Spinal cord (tissue), 10 donors: Measurements from ENCODE around the gene GYG2. TPM values are rescaled to one million over a fixed set of nuclear protein-coding genes. Genes with fewer than 3 reads are reported as not detected.

Source experiments
- DNase-seq, 6 donors: peaks; one replicate each; pipeline versions ENCODE4 v3.0.0 to v3.0.0-alpha.2; 2013 to 2015; ENCODE audit warnings: low spot score in 6 of 6, low read depth in 4 of 6
- H3K27ac ChIP-seq: one replicate; pipeline ENCODE4 v1.5.1; 2013; ENCODE audit warnings: low read depth, low read length, control low read depth
- H3K27me3 ChIP-seq: one replicate; pipeline ENCODE4 v1.6.1; 2013; ENCODE audit warnings: low read length; ENCODE audit not compliant: control insufficient read depth, insufficient read depth
- H3K36me3 ChIP-seq: one replicate; pipeline ENCODE4 v1.6.1; 2013; ENCODE audit warnings: low read length; ENCODE audit not compliant: control insufficient read depth, insufficient read depth
- H3K4me1 ChIP-seq: one replicate; pipeline ENCODE4 v1.6.1; 2013; ENCODE audit warnings: low read length; ENCODE audit not compliant: control insufficient read depth, insufficient read depth
- H3K4me3 ChIP-seq: one replicate; pipeline ENCODE4 v1.5.1; 2013; ENCODE audit warnings: low read depth, low read length, control low read depth
- H3K9me3 ChIP-seq: one replicate; pipeline ENCODE4 v1.6.1; 2013; ENCODE audit warnings: low read length; ENCODE audit not compliant: control insufficient read depth, insufficient read depth
- WGBS: methylation state at CpG from one replicate; pipeline ENCODE4 v1.1.5; 2013; ENCODE audit warnings: missing lambda C conversion rate; ENCODE audit not compliant: insufficient coverage; 5-methylcytosine and 5-hydroxymethylcytosine counted together
- polyA plus RNA-seq, 2 donors: library from polyadenylated mRNA; unstranded; fragments of 120-200 nt; gene quantifications; one replicate each; pipeline ENCODE4 v1.2.1, GENCODE V29; 2013; ENCODE audit not compliant: insufficient read length in 2 of 2
- total RNA-seq, 2 donors: library from RNA; depleted of rRNA in 1 of 2; stranded (reverse); fragments of 120-200 nt in 1 of 2; fragments of >200 nt in 1 of 2; gene quantifications; one replicate each; pipeline versions ENCODE4 v1.2.3 to v1.2.4, GENCODE V29; 2013 to 2014
- donor health status: healthy.

GYG2 gene
- total and polyA plus RNA-seq, 4 donors, result 20.3 to 47.1 (median 34.8) TPM

DNA sequence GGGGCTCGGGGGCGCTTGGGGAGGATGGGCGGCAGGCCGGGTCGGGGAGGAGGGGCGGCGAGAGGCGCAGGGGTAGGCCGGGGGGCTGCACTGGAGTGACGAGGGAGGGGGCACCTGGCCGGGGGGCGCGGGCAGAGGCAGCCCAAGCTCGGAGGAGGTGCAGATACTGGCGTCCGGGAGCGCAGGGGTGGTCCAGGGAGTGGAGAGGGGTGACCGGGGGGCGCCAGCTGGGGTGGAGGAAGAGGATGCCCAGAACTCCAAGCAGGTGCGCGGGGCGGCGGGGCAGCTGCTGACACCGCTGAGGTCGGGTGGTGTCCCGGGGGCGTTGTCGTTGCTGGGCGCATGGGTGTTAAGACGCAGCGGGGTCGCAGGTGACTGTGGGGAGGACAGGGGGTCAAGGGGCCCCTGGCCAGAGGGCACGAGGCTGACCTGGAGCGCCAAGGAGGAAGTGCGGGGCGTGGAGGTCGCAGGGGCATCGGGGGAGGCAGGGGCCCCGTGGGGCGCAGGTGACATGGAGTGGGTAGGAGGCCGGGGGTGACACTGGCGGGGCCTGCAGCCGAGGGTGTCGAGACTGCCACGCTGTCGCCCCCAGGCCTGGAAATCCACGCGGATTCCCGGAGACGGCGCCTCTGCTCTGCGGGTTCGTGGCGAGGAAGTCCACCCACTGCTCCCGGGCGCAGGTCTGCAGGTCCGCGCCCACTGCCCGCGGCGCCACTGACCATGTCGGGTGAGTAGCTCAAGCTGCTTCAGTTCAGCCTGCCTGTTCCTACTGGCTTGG, 928 bp downstream of the GYG2 start:
- 7% methylated on average over 59 of the region's 62 CpGs for WGBS
- no peak overlapping the region for H3K27ac ChIP-seq
- H3K4me3 ChIP-seq, result peak overlapping the region; percentile 40
- peaks cover 31% of the 10 kb centered on the region for H3K4me1 ChIP-seq
- H3K36me3 ChIP-seq, result no peaks in the 10 kb centered on the region
- H3K27me3 ChIP-seq, result peaks cover 15% of the 10 kb centered on the region
- H3K9me3 ChIP-seq, result no peaks in the 10 kb centered on the region
- DNase-seq, result no peak

DNA sequence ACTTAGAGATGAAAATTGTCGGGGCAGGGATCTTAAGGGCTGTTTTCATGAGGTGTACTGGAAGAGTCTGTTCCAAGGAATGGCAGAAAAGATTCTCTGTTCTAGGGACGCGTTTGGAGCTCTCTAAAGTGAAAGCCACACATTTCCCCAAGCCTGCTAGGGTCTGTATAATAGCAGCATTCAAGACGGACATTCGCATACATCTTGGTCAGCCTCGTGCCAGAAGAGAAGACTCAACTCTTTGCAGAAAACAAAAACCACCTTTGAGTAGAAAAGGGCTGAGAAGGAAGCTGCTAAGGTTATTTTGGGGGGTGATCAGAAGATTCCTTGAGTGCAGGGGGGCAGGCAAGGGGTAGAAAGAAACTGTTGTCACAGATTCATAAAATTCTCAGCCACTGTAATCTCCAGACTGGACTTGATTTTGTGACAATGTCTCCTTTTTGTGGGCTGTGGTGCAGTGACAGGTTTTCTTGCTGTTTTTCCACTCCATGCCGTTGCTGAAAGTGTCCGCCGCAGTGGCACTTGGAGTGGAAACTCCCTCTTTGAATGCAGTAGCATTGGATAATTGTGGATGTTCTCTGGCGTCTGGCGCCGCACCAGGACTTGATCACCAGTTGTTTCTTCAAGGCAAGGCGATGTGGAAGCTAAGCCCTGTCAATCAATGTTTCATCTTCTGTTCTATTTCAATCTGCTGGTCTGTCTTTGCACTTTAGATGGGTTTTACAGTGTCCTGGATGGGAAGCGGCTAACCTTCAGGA, 2.9 kb downstream of the GYG2 start:
- Histone ChIP-seq H3K4me3 (no peak overlapping the region), H3K9me3 (no peaks in the 10 kb centered on the region), H3K4me1 (peaks cover 31% of the 10 kb centered on the region), H3K36me3 (peaks cover 3% of the 10 kb centered on the region), H3K27me3 (peaks cover 15% of the 10 kb centered on the region), H3K27ac (no peak overlapping the region)
- DNase-seq, result peak in 2 of 6 donors; percentile 41 to 43
- WGBS, result 65% methylated on average over 8 of the region's 14 CpGs

DNA sequence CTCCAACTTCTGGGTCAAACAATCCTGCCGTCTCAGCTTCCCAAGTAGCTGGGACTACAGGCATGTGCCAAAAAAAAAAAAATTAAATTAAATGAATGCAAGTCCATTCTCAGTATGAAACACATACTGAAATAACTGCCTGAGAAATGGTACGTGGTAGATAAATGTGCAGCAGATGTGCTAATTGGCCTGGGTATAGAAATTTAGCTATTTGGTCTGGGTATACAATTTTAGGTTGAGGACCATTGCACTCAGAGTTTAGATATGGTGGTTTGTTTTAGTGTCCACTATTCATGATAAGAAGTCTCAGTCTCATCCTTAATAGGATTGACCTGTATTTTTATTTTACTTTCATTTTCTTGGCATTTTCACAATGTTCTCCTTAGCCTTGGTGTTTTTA, 9.2 kb downstream of the GYG2 start:
- no peak for DNase-seq
- H3K4me1 ChIP-seq, result peaks cover 5% of the 10 kb centered on the region
- no CpG with 5 or more reads among the region's 2 CpGs for WGBS
- peaks cover 9% of the 10 kb centered on the region for H3K9me3 ChIP-seq
- peaks cover 2% of the 10 kb centered on the region for H3K27me3 ChIP-seq
- no peak overlapping the region for H3K4me3 ChIP-seq
- peaks cover 3% of the 10 kb centered on the region for H3K36me3 ChIP-seq
- H3K27ac ChIP-seq, result no peak overlapping the region

DNA sequence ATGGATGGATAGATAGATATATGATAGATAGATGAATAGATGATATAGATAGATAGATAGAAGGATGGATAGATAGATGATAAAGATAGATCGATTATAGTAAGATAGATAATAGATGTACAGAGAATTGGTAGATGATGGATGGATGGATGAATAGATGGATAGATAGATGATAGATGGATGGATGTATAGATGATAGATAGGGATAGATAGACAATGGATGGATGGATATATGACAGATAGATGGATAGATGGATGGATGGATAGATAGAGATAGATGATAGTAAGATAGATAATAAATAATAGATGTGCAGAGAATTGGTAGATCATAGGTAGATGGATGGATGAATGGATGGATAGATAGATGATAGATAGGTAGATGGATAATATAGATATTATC, 12.2 kb downstream of the GYG2 start:
- 77% methylated on average over 1 of the region's 1 CpG for WGBS
- no peak for DNase-seq
- H3K27ac ChIP-seq, result no peak overlapping the region
- peaks cover 10% of the 10 kb centered on the region for H3K36me3 ChIP-seq
- H3K27me3 ChIP-seq, result no peaks in the 10 kb centered on the region
- H3K9me3 ChIP-seq, result peaks cover 9% of the 10 kb centered on the region
- peaks cover 5% of the 10 kb centered on the region for H3K4me1 ChIP-seq
- no peak overlapping the region for H3K4me3 ChIP-seq

DNA sequence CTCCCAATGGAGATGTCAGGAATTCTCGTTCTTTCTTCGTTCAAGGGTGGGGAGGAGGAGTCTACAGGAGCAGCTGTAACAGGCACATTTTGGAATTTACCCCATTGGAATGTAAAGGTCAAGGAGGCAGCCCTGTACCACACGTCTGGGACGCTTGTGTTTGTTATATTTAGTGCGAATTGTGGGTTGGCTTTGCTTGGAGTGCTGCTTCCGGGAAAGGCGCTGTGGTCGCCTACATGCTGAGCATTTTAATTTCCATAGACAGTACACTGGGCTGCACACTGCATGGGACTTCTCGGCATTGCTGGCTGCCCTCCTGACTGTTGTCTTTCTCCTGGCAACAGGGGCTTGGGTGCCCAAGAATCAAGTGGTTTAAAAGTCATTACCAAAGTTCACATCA, 12.8 kb downstream of the GYG2 start:
- Histone ChIP-seq H3K27me3 (no peaks in the 10 kb centered on the region), H3K27ac (no peak overlapping the region), H3K4me1 (peaks cover 5% of the 10 kb centered on the region), H3K9me3 (peaks cover 9% of the 10 kb centered on the region), H3K36me3 (peaks cover 8% of the 10 kb centered on the region), H3K4me3 (no peak overlapping the region)
- 32% methylated on average over 9 of the region's 9 CpGs for whole genome bisulfite sequencing
- peak in 2 of 6 donors; percentile 43 to 58 for DNase-seq

DNA sequence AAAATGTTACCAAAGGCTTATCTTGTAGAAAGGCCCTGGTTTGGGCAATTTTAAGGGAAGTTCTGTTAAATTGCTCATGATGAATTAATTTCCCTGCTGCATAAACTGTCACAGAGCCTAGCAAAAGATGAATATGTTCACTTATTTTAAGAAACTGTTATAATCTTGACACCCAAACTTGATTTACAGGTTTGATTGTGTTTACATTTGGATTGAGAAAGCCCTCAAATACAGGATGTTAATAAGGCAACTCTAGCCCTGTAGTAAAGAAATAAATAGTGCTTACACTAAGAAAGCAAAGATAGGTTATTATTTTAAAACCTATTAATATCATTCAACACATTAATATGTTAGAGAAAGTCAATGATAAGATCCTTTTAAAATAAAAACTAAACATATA, 18.3 kb downstream of the GYG2 start:
- Histone ChIP-seq H3K4me3 (no peak overlapping the region), H3K27ac (no peak overlapping the region), H3K36me3 (peaks cover 7% of the 10 kb centered on the region), H3K27me3 (no peaks in the 10 kb centered on the region), H3K9me3 (no peaks in the 10 kb centered on the region), H3K4me1 (peaks cover 4% of the 10 kb centered on the region)
- DNase-seq, result no peak

DNA sequence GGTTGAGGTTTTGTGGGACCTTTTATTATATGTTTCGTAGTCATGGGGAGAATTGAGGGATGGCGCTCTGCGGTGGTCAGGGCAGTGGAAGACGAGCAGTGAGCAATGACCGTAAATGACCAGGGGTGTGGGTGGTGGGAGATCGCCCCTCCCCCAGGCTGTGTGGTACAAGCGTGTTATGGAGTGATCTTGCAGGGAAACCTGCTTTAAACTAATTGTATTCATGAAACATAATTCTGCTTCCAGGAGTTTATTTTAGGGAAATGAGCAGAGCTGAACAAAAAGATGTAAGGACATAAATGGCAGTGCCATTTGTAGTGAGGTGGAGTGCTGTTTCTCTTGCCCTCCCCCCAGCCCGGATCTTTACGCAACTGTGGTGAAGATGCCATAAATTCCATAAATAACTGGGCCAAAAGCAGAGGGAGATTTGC, 20.2 kb downstream of the GYG2 start:
- H3K27ac ChIP-seq, result no peak overlapping the region
- 47% methylated on average over 5 of the region's 9 CpGs for WGBS
- H3K27me3 ChIP-seq, result no peaks in the 10 kb centered on the region
- no peaks in the 10 kb centered on the region for H3K4me1 ChIP-seq
- no peaks in the 10 kb centered on the region for H3K9me3 ChIP-seq
- DNase-seq, result no peak
- H3K36me3 ChIP-seq, result peaks cover 2% of the 10 kb centered on the region
- H3K4me3 ChIP-seq, result no peak overlapping the region

DNA sequence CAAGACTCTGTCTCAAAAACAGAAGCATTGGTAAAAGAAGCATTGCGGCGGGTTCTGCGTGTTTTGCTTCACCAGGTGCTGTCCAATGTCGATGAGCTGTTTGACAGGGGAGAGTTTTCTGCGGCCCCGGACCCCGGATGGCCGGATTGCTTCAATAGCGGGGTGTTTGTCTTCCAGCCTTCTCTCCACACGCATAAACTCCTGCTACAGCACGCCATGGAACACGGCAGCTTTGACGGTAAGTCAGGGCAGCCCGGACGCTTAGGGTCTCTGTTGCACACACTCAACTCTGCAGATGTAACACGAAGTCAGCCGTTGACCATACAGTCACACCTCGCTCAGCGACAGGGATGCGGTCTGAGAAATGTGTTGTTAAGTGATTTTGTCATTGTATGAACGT, 26.2 kb downstream of the GYG2 start:
- Histone ChIP-seq H3K36me3 (peaks cover 30% of the 10 kb centered on the region), H3K4me3 (no peak overlapping the region), H3K4me1 (no peaks in the 10 kb centered on the region), H3K27me3 (no peaks in the 10 kb centered on the region), H3K27ac (no peak overlapping the region), H3K9me3 (no peaks in the 10 kb centered on the region)
- no peak for DNase-seq
- WGBS, result 95% methylated on average over 18 of the region's 21 CpGs

DNA sequence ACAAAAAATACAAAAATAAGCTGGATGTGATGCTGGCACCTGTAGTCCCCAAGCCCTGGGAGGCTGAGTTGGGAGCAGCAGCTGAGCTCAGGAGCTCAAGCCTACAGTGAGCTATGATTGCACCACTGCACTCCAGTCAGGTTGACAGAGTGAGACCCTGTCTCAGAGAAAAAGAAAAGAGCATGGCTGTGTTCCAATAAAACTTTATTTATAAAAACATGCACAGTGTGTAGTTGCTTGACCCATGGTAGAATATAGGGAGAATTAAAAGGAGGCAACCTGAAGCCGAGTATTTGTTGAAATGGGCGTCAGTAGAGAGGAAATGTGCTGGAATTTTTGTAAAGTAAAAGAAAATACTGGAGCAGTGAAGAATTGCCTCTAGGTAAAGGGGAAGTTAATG, 27.0 kb downstream of the GYG2 start:
- Histone ChIP-seq H3K27ac (no peak overlapping the region), H3K4me1 (no peaks in the 10 kb centered on the region), H3K9me3 (no peaks in the 10 kb centered on the region), H3K4me3 (no peak overlapping the region), H3K27me3 (no peaks in the 10 kb centered on the region), H3K36me3 (peaks cover 30% of the 10 kb centered on the region)
- no peak for DNase-seq
- 100% methylated on average over 2 of the region's 2 CpGs for WGBS

DNA sequence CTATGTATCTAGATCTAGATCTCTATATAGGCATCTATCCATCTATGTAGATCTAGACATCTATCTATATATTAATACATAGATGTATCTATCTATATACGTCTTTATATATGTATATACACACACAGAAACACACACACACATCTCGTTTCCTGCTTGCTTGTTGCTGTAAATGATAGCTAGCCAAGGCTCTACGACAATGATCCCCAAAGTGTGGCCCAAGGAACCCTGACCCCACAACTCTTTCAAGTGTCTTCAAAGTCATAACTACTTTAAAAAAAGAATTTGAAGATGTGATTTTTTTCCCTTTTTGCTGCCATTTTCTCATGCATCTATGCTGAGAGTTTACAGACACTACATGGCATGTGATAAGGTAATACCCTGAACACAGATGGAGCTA, 28.8 kb downstream of the GYG2 start:
- Histone ChIP-seq H3K9me3 (no peaks in the 10 kb centered on the region), H3K36me3 (peaks cover 44% of the 10 kb centered on the region), H3K27ac (no peak overlapping the region), H3K4me3 (no peak overlapping the region), H3K4me1 (no peaks in the 10 kb centered on the region), H3K27me3 (no peaks in the 10 kb centered on the region)
- WGBS, result no CpG with 5 or more reads among the region's 3 CpGs
- DNase-seq, result peak in 1 of 6 donors; percentile 50
